Naive thymus-derived CD8-positive, alpha-beta T cell (primary cell): Measurements from ENCODE around the gene ARRDC2. TPM values are rescaled to one million over a fixed set of nuclear protein-coding genes. Genes with fewer than 3 reads are reported as not detected.
"Not testable (repeated sequence)": the region's sequence is repeated elsewhere in the genome, so short reads cannot be mapped to it uniquely, and the experiment has no call there.

Experiments
- ATAC-seq, 2 donors: fragments of 150-1000 bp; cut with Tn5 transposase in 1 of 2; sonication (Bioruptor Pico), chemical (Tn5 transposase) in 1 of 2; 1 replicate in 1 of 2; 2 replicates in 1 of 2; pipeline ENCODE4 v1.10.0; 2021; ENCODE audit warnings: mild to moderate bottlenecking in 2 of 2, moderate library complexity in 2 of 2
- POLR2A ChIA-PET: fragments of 350-600 bp; sonication (Branson Sonifier 250); formaldehyde crosslinking; loops from one replicate; lab custom pipeline; 2021; ENCODE audit warnings: antibody characterized with exemption; lab: Charles Lee
- DNase-seq, 10 donors: peaks; one replicate each; pipeline versions ENCODE4 v3.0.0 to v3.0.0-alpha.2; 2020 to 2022
- H3K27ac Mint-ChIP-seq, 10 donors: one replicate each; pipeline ENCODE4 v1.8.0; 2020 to 2022; ENCODE audit warnings: mild to moderate bottlenecking in 10 of 10, mixed read lengths in 10 of 10, moderate library complexity in 4 of 10, inconsistent platforms in 1 of 10
- H3K27me3 Mint-ChIP-seq, 5 donors: one replicate each; pipeline ENCODE4 v1.8.0; 2021 to 2022; ENCODE audit warnings: mixed read lengths in 5 of 5
- H3K36me3 Mint-ChIP-seq, 3 donors: one replicate each; pipeline ENCODE4 v1.8.0; 2020 to 2022; ENCODE audit warnings: mixed read lengths in 3 of 3, mild to moderate bottlenecking in 2 of 3, inconsistent platforms in 1 of 3
- H3K4me1 Mint-ChIP-seq, 4 donors: one replicate each; pipeline ENCODE4 v1.8.0; 2021 to 2022; ENCODE audit warnings: mixed read lengths in 4 of 4
- H3K4me3 Mint-ChIP-seq, 10 donors: one replicate each; pipeline ENCODE4 v1.8.0; 2020 to 2022; ENCODE audit warnings: mild to moderate bottlenecking in 10 of 10, mixed read lengths in 10 of 10, moderate library complexity in 6 of 10, inconsistent platforms in 1 of 10
- H3K9me3 Mint-ChIP-seq, 9 donors: one replicate each; pipeline ENCODE4 v1.8.0; 2020 to 2022; ENCODE audit warnings: mixed read lengths in 9 of 9, mild to moderate bottlenecking in 3 of 9, inconsistent platforms in 1 of 9, moderate library complexity in 1 of 9
- polyA plus RNA-seq, 3 donors: library from polyadenylated mRNA; unstranded; fragments of 300-500 nt; fragmentation: Illumina TruSeq; gene quantifications; one replicate each; pipeline ENCODE4 v1.2.3, GENCODE V29; 2021
- total RNA-seq, 8 experiments: library from RNA in 2 of 8; stranded (reverse) in 2 of 8; gene quantifications; one replicate each; pipeline ENCODE4 v1.2.3 and lab custom pipeline; 2021 to 2026

The ARRDC2 gene
- total and polyA plus RNA-seq, 5 experiments from 2014 or later = 29.5 to 177 (median 56.4) TPM

DNA sequence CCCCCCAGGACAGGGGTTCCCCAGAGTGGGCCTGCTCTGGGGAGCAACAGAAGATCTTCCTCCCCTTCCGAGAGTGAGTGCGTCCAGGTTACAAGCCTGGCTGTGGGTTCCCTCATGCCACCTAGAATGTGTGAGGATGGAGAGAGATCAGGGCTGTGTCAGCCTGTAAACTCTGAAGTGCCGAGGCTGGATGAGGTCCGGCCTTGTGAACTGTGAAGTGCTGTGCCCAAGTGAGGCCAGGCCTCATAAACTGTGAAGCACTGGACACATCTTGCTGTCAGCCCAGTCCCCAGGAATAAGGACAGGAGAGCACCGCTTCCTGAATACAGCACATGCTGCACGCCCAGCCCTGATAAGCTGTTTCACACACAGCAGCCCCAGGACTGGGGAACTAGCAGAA, 33.4 kb upstream of the ARRDC2 start:
- H3K4me3 Mint-ChIP-seq = no peak overlapping the region
- no peak for ATAC-seq
- H3K27ac Mint-ChIP-seq = no peak overlapping the region
- no peaks in the 10 kb centered on the region for H3K36me3 Mint-ChIP-seq
- peaks cover 0 to 2% (median 2%) of the 10 kb centered on the region in 4 donors for H3K4me1 Mint-ChIP-seq
- no peaks in the 10 kb centered on the region for H3K9me3 Mint-ChIP-seq
- POLR2A ChIA-PET = no interaction called here
- peaks cover 0 to 10% (median 4%) of the 10 kb centered on the region in 5 donors for H3K27me3 Mint-ChIP-seq
- DNase-seq = no peak

DNA sequence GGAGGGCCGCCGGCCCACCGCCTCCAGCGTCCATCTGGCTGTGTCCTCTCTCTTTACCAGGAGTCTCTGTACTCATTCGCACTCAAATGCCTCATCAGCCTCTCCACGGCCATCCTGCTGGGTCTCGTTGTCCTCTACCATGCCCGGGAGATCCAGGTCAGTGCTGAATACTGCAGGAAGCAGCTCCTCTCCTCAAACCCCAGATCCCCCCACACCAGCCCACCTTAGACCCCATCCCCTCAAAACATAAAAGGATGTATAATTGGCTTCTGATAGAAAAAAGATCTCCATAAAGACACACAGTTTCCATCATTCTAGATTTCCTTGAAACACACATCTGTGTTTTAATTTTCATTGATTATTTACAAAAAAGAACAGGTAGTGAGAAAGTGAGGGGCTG, 32.9 kb upstream of the ARRDC2 start:
- H3K27ac Mint-ChIP-seq = peak overlapping the region in 1 of 10 donors; percentile 60
- no peak overlapping the region for H3K4me3 Mint-ChIP-seq
- no peaks in the 10 kb centered on the region for H3K9me3 Mint-ChIP-seq
- H3K4me1 Mint-ChIP-seq = peaks cover 0 to 3% (median under 1%) of the 10 kb centered on the region in 4 donors
- H3K36me3 Mint-ChIP-seq = no peaks in the 10 kb centered on the region
- ATAC-seq = no peak
- DNase-seq = no peak
- peaks cover 0 to 8% (median under 1%) of the 10 kb centered on the region in 5 donors for H3K27me3 Mint-ChIP-seq
- POLR2A ChIA-PET = no interaction called here

DNA sequence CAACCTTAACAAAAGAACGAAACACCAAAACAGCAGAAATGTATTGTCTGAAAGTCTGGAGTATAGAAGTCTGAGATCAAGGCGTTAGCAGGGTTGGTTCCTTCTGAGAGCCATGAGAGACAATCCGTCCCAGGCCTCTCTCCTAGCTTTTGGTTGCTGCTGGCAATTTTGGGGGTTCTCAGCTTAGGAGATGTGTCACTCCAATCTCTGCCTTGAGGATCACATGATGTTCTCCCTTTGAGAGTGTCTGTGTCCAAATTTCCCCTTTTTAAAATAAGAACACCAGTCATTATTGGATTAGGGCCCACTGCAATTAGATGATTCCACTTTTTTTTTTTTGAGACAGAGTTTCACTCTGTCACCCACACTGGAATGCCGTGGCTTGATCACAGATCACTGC, 30.9 kb upstream of the ARRDC2 start:
- Mint-ChIP-seq H3K9me3 (no peaks in the 10 kb centered on the region), H3K4me3 (no peak overlapping the region), H3K27me3 (peaks cover 3 to 24% (median 9%) of the 10 kb centered on the region in 5 donors), H3K4me1 (peaks cover 0 to 7% (median under 1%) of the 10 kb centered on the region in 4 donors), H3K27ac (no peak overlapping the region), H3K36me3 (no peaks in the 10 kb centered on the region)
- ATAC-seq (no peak), DNase-seq (no peak)
- POLR2A ChIA-PET = no interaction called here

DNA sequence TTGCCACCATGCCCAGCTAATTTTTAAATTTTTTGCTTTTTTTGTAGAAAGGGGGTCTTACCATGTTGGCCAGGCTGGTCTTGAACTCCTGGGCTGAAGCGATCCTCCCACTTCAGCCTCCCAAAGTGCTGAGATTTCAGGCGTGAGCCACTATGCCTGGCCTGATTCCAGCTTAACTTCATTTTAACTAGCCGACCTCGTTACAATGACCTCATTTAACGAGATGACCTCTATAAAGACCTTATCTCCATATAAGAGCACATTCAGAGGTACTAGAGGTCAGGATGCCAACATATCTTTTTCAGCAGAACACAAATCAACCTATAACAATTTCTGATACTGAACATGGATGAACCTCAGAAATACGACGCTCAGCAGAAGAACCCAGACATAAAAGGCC, 30.5 kb upstream of the ARRDC2 start:
- peaks cover 0 to 7% (median under 1%) of the 10 kb centered on the region in 4 donors for H3K4me1 Mint-ChIP-seq
- H3K27ac Mint-ChIP-seq = peak overlapping the region in 2 of 10 donors; percentile 36 to 54
- no peaks in the 10 kb centered on the region for H3K9me3 Mint-ChIP-seq

DNA sequence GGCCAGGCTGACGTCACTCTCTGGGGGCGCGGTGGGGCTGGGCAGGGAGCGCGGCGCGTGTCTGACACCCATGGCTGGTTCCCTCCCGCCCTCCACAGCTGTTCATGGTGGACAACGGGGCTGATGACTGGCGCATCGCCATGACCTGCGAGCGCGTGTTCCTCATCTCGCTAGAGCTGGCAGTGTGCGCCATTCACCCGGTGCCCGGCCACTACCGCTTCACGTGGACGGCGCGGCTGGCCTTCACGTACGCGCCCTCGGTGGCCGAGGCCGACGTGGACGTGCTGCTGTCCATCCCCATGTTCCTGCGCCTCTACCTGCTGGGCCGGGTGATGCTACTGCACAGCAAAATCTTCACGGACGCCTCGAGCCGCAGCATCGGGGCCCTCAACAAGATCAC, 26.4 kb upstream of the ARRDC2 start:
- POLR2A ChIA-PET = no interaction called here

More for the DNA sequence above, 30.5 kb upstream of the ARRDC2 start:
- Mint-ChIP-seq H3K4me3 (no peak overlapping the region), H3K27me3 (peaks cover 3 to 28% (median 9%) of the 10 kb centered on the region in 5 donors), H3K36me3 (no peaks in the 10 kb centered on the region)
- POLR2A ChIA-PET = no interaction called here
- no peak for ATAC-seq
- DNase-seq = no peak

DNA sequence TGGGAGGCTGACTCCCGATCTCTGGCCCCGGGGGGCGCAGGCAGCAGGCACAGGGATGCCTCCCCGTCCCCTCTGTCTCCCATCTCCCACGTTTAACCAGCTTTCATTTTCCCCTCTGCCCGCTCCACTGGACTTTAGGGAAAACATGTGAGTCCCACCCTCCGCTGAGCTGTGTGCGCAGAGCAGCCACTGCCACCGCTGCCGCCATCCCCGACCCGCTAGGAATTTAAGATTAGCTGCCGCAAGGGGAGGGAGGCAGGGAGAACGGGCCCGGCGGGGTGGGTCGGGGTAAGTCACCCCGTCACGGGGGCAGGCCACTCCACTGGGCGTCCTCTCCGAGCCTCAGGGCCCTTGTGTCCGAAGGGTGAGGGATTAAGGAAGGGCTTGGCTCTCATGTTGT, 25.5 kb upstream of the ARRDC2 start:
- no peak for DNase-seq
- H3K27me3 Mint-ChIP-seq = peaks cover 3 to 36% (median 7%) of the 10 kb centered on the region in 5 donors
- POLR2A ChIA-PET = interaction anchor here (0.5 kb wide), 1 partner anchor 22 kb away, joined by 5 read pairs; no protein-coding TSS in a partner anchor

More for the DNA sequence above, 26.4 kb upstream of the ARRDC2 start:
- no peak overlapping the region for H3K27ac Mint-ChIP-seq
- no peak for ATAC-seq
- no peaks in the 10 kb centered on the region for H3K9me3 Mint-ChIP-seq
- H3K4me3 Mint-ChIP-seq = no peak overlapping the region
- H3K27me3 Mint-ChIP-seq = peaks cover 3 to 36% (median 7%) of the 10 kb centered on the region in 5 donors
- peaks cover 0 to 7% (median under 1%) of the 10 kb centered on the region in 4 donors for H3K4me1 Mint-ChIP-seq
- H3K36me3 Mint-ChIP-seq = no peaks in the 10 kb centered on the region
- DNase-seq = no peak

DNA sequence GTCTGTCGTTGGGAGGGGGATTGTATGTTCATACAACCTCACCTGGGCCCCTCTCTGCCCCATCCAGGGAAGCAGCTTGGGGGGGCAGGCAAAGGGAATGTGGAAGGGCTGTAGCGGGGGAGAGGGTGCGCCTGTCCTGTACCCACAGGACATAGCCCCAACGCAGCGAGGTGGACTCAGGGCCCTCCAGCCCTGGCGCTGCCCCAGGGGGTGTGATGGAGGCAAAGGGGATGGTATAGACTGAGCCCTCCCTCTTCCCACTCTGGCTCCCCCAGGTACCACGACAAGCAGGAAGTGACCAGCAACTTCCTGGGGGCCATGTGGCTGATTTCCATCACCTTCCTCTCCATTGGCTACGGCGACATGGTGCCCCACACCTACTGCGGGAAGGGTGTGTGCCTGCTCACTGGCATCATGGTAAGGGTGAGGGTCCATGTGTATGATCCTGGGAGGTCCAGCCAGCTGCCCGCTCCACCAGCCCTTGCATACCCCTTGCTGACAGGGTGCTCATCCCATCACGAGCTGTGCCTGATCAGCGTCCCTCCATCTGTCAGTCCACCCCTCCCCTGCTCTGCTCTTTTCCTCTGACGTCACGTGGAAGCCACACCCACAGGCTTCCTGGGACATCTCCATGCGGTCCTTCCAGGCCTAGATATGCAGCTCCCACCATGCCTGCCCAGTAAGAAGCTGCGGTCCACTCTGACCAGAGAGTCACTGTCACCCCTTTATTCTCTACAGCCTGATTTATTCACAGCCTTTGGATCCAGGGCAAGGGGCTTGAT, 22.7 kb upstream of the ARRDC2 start:
- POLR2A ChIA-PET = no interaction called here
- H3K27me3 Mint-ChIP-seq = peaks cover 2 to 34% (median 5%) of the 10 kb centered on the region in 5 donors
- no peaks in the 10 kb centered on the region for H3K9me3 Mint-ChIP-seq
- DNase-seq = no peak
- no peak for ATAC-seq
- no peaks in the 10 kb centered on the region for H3K36me3 Mint-ChIP-seq
- no peak overlapping the region for H3K4me3 Mint-ChIP-seq
- H3K4me1 Mint-ChIP-seq = peaks cover 0 to 3% (median 0%) of the 10 kb centered on the region in 4 donors
- peak overlapping the region in 2 of 10 donors; percentile 19 to 65 for H3K27ac Mint-ChIP-seq

More for the DNA sequence above, 25.5 kb upstream of the ARRDC2 start:
- no peaks in the 10 kb centered on the region for H3K9me3 Mint-ChIP-seq
- H3K4me1 Mint-ChIP-seq = peaks cover 0 to 7% (median under 1%) of the 10 kb centered on the region in 4 donors
- ATAC-seq = no peak
- no peak overlapping the region for H3K27ac Mint-ChIP-seq
- H3K36me3 Mint-ChIP-seq = no peaks in the 10 kb centered on the region
- H3K4me3 Mint-ChIP-seq = no peak overlapping the region

DNA sequence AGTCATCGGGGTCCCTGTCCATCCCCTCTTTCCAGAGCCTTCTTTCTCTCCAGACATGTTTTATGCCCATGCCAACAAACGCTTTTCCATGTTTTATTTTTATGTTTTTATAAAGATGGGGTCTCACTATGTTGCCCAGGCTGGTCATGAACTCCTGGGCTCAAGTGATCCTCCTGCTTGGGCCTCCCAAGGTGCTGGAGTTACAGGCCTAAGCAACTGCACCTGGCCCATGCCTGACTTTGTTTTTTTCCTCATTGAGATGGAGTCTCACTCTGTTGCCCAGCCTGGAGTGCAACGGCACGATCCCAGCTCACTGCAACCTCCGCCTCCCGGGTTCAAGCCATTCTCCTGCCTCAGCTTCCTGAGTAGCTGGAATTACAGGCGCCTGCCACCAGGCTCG, 21.4 kb upstream of the ARRDC2 start:
- H3K4me3 Mint-ChIP-seq, H3K36me3 Mint-ChIP-seq, H3K4me1 Mint-ChIP-seq, ATAC-seq, H3K27ac Mint-ChIP-seq, H3K9me3 Mint-ChIP-seq, DNase-seq: not testable (repeated sequence)
- POLR2A ChIA-PET = interaction anchor here (0.7 kb wide), 1 partner anchor 133 kb away, joined by 3 read pairs; no protein-coding TSS in a partner anchor
- H3K27me3 Mint-ChIP-seq = peaks cover 0 to 23% (median 0%) of the 10 kb centered on the region in 5 donors

DNA sequence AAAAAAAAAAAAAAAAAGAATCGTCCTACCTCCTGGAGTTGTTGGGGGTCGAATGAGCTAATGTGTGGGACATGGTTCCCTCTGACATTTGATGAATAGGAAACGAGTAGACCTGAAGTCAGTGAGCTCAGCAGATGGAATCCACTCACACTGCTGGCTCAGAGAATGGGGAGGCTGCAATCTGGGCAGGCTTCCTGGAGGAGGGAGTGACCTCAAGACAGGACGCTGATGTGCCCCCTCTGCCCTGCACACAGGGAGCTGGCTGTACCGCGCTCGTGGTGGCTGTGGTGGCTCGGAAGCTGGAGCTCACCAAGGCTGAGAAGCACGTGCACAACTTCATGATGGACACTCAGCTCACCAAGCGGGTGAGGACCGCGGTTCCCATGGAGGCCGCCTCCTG, 19.8 kb upstream of the ARRDC2 start:
- Mint-ChIP-seq H3K36me3 (no peaks in the 10 kb centered on the region), H3K27ac (no peak overlapping the region), H3K9me3 (no peaks in the 10 kb centered on the region), H3K27me3 (peaks cover 0 to 13% (median 0%) of the 10 kb centered on the region in 5 donors), H3K4me3 (no peak overlapping the region), H3K4me1 (no peaks in the 10 kb centered on the region)
- no peak for DNase-seq
- POLR2A ChIA-PET = interaction anchor here (0.7 kb wide), 1 partner anchor 30 kb away, joined by 3 read pairs; no protein-coding TSS in a partner anchor
- no peak for ATAC-seq

DNA sequence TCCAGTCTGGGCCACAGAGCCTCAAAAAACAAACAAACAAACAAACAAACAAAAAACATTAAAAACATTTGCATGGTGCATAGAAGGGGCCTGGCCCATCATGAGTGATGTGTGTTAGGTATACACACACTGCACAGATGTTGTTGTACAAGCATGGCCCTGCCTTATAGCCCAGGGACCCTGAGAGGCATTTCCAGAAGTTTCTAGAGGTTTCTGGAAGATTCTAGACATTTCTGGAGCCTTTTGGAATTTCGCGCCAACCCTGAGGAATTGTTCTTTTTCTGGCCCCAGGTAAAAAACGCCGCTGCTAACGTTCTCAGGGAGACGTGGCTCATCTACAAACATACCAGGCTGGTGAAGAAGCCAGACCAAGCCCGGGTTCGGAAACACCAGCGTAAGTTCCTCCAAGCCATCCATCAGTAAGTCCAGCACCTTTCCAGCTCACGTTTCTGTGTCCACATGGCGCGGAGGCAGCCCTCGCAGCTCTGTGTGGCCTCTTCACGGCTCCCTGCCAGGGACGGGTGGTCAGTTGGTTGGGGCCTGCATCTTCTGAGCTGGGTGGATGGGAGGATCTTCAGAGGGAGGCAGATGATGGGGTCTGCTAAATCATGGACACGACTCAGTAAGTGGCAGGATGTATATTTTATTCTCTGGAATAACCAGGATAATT, 18.4 kb upstream of the ARRDC2 start:
- POLR2A ChIA-PET = no interaction called here
- Mint-ChIP-seq H3K4me1 (no peaks in the 10 kb centered on the region), H3K36me3 (no peaks in the 10 kb centered on the region), H3K4me3 (no peak overlapping the region), H3K27ac (no peak overlapping the region), H3K27me3 (peaks cover 0 to 13% (median 0%) of the 10 kb centered on the region in 5 donors), H3K9me3 (no peaks in the 10 kb centered on the region)
- DNase-seq (no peak), ATAC-seq (no peak)

DNA sequence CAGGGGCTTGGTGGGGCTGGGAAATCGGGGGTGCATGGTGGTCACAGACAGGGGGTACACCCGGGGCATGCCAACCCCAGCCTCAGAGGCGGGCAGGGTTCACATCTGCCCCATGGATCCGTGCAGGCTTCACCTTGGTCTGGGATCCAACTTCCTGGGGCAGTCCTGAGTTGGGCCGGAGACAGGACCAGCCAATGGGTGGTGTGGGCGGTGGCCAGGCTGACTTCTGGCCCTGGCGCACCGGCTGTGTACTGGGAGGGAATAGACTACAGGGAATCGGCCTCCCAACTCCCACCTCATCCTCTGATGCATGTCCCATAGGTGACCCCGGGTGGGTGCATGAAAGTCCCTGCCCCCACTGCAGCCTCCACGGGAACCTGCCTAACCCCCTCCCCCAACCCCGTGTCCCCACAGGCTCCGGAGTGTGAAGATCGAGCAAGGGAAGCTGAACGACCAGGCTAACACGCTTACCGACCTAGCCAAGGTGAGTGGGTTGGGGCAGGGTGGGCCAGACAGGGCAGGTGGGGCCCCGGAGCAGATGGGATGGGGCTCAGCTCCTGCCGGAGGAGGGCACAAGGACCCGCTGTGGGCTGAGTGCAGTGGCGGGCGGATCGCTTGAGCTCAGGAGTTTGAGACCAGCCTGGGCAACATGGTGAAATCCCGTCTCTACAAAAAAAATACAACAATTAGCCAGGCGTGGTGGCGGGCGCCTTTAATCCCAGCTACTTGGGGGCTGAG, 14.7 kb upstream of the ARRDC2 start:
- peaks cover 2 to 10% (median 5%) of the 10 kb centered on the region in 4 donors for H3K4me1 Mint-ChIP-seq
- no peak for ATAC-seq
- no peaks in the 10 kb centered on the region for H3K27me3 Mint-ChIP-seq
- no peak overlapping the region for H3K27ac Mint-ChIP-seq
- POLR2A ChIA-PET = interaction anchor here (1.2 kb wide), 1 partner anchor 47 kb away, joined by 5 read pairs; no protein-coding TSS in a partner anchor
- no peak overlapping the region for H3K4me3 Mint-ChIP-seq
- H3K36me3 Mint-ChIP-seq = no peaks in the 10 kb centered on the region
- no peaks in the 10 kb centered on the region for H3K9me3 Mint-ChIP-seq
- no peak for DNase-seq

DNA sequence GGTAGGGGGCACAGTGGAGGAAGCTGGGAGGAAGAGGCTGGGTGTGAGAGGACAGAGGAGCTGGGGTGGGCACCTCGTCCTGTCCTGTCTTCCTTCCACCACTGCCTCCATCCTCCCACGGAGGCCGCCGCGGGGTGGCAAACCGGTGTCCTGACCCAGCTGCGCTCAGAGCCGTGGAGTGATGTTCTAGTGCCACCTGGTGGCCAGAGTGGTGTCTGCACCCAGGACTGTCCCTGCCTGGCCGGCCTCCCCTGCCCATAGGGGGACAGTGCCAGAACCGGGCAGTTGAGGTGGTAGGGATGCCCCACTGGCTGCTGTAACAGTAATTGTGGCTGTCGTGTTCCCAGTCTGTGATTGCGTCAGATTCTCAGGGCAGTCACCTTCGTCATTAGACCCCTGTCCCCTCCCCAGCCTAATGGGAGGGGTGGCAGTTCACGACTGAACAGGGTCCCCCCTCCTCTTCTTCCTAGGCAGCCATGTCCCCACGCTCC, 11.1 kb upstream of the ARRDC2 start:
- Mint-ChIP-seq H3K27ac (peak overlapping the region in 9 of 10 donors; percentile 1 to 86 (median 44)), H3K27me3 (no peaks in the 10 kb centered on the region), H3K9me3 (no peaks in the 10 kb centered on the region), H3K36me3 (no peaks in the 10 kb centered on the region), H3K4me3 (no peak overlapping the region), H3K4me1 (peaks cover 9 to 24% (median 22%) of the 10 kb centered on the region in 4 donors)
- DNase-seq = peak; percentile 71 to 93 (median 82)
- ATAC-seq = peak; percentile 10 to 20
- POLR2A ChIA-PET = interaction anchor here (1.0 to 4.4 kb wide), 5 partner anchors 45 to 138 kb away, joined by 4 to 37 read pairs (median 8); partner anchors contain the start of genes CCDC124 and RPL18A
